GM21367 (cell line): Measurements from ENCODE around the gene KCNMB2.
"Not testable (repeated sequence)": the region's sequence is repeated elsewhere in the genome, so short reads cannot be mapped to it uniquely, and the experiment has no call there.

Source experiments
- ATAC-seq: cut with Tn5 transposase; IDR thresholded peaks from one replicate; pipeline ENCODE4 v1.9.1; 2021; ENCODE audit not compliant: unreplicated experiment

The KCNMB2 gene

DNA sequence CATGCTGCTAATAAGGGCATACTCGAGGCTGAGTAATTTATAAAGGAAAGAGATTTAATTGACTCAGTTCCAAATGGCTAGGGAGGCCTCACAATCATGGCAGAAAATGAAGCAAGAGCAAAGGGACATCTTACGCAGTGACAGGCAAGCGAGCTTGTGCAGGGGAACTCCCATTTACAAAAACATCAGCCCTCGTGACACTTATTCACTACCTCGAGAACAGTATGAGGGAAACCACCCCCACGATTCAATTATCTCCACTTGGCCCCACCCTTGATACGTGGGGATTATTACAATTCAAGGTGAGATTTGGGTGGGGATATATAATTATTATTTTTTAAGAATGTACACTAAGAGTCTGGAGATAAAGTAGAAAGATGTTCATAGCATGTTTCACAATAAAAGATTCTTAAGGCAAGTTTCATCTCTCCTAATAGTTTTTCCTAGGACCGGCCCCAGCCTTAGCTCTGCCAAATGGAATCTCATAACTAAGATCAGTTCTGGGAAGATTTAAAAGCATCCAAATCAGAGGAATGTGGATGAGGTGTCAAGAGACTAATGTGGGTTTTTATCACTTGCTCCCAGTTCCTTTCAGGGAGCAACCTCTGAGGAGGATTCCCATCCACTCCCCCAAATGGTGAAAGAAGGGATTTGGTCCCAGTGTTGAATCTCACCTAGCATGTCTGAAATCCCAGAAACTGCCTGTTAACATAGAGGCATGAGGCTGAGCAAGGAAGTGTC, 314.4 kb downstream of the KCNMB2 start:
- ATAC-seq, result no peak

DNA sequence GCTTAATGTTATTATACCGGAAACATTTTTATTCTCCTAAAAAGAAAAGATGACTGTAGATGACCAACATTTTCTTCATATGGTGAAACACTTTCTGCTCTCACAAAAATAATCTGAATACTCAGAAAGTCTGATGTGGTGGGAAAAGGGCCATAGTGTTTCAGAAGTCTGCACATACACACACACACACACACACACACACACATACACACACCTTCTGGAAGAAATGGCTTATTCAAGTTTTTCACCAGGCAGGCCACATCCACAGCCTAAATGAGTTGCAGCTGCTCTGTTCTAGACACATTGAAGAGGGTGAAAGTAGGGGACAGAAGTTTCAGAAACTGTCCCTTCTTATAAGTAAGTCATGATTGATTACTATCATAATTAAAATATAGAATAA, 315.3 kb downstream of the KCNMB2 start:
- no peak for ATAC-seq

DNA sequence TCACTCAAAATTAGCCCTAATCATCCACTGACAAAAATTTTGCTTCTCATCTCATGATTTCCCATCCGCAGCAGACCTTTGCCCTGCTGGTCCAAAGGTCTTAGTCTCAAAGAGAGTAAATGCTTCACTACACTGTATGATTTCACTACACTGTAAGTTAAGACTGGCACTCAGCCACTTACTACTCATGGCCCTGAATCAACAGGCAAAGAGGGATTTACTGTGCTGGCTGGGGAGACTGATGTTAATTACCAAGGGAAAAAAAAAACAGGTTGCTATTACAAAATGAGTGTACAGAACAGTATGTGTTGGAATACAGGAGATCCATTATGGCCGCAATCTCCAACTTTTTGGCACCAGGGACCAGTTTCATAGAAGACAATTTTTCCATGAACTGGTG, 320.6 kb downstream of the KCNMB2 start:
- ATAC-seq, result no peak

DNA sequence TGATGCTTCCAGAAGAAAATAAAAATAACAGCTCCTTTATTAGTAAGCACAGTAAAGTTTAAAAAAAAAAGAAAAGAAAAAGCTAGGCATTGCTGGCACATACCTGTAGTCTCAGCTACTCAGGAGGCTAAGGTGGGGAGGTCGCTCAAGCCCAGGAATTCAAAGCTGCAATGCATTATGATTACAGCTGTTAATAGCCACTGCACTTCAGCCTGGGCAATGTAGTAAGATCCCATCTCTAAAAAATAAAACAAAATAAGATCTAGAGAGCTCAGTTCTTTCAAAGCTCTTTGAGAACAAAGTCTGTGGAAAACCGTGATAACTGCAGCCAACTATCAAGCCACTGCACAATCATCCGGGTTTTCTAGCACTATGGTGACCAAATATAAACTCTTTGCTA, 323.1 kb downstream of the KCNMB2 start:
- no peak for ATAC-seq

DNA sequence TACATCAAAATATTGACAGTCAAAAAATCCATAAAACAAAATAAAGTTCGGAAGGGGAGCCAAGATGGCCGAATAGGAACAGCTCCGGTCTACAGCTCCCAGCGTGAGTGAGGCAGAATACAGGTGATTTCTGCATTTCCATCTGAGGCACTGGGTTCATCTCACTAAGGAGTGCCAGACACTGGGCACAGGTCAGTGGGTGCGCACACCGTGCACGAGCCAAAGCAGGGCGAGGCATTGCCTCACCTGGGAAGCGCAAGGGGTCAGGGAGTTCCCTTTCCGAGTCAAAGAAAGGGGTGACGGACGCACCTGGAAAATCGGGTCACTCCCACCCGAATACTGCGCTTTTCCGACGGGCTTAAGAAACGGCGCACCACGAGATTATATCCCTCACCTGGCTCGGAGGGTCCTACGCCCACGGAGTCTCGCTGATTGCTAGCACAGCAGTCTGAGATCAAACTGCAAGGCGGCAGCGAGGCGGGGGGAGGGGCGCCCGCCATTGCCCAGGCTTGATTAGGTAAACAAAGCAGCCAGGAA, 323.7 kb downstream of the KCNMB2 start:
- ATAC-seq, result not testable (repeated sequence)

DNA sequence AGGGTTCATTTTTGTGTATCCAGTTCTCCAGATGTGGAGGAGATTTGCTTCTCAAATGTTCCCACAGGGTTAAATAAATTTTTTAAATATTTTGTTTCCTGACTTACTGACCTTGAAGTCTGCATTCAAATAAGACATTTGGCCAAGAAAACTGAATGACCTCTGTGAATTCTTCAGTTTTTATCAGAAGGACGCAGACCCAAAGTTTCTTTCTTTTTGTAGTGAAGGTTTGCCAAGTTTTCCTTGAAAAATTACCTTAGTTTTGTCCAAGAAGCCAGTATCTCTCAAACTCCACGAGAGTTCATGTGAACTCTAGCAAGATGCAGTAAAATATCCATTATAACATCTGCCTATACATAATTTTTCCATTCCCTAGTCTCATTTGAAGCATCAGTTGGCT, 332.4 kb downstream of the KCNMB2 start:
- ATAC-seq, result no peak

DNA sequence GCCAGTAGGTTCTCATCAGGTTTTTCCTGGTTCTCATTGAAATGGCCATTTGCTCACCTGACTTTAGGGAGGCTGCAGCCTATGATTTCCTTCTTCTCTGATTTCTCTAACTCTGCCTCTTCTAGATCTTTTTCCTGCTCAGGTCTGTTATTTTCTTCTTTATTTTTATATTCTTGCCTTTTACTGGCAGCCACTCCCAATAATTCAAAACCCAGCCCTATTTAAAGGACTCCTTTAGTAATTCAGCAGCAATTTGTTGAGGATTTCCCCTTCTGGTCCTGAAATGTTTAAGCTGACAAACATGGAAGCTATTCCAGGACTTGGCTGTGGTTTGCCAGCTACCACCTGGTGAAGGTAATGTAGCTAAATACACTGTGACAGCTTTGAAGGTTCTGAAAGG, 333.8 kb downstream of the KCNMB2 start:
- ATAC-seq, result no peak

DNA sequence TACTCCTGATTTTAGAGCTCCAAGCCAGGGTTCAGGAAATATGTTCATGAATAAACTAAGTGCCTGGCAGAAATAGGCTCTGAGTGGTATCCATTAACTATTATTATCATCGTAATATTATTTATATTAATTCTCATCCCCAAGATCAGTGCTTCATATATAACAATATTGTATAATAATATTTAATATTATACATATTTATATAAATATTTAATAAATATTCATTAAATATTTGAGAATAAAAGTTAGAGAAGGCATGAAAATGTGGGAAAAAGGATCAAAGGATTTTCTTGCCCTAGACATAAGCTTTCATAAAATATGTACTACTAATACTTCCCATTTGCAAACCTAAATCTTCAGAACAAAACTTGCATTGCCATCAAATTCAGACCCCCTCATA, 338.9 kb downstream of the KCNMB2 start:
- ATAC-seq, result no peak

DNA sequence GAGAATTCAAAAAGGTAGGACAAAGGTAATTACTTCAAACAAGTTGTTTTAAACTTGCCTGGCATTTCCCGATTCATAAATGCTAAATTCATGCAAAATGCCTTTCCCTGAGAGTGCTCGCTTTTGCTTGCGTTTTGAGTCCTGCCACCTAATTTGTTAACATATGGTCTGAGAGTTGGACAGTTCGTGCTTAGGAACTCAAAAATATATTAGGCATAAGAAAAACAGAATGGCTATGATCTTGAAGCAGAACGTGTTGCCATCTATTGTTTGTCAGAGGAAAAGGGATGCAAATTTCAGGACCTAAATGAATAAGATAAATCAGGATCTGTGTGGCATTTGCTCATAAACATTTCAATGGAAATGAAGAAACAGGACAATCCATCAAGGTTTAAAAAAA, 339.6 kb downstream of the KCNMB2 start:
- no peak for ATAC-seq

DNA sequence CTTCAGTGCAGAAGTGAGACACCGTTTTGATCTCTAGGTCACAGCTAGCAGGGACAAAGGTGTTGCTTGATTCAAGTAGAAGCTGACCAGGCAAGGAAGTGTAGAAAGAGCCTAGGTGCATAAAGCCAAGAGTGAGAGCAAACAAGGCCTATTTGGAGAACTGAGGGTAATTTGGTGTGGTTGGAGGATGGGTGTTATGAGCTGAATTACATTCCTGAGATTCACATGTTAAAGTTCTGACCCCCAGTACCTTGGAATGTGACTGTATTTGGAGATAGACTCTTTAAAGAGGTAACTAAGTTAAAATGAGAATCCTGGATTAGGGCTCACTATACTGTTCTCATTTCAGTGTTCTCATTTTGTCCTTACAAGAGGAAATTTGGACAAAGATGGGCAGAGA, 344.0 kb downstream of the KCNMB2 start:
- no peak for ATAC-seq
